CD14-positive monocyte (primary cell): ENCODE measurements around the gene SCN5A. TPM values are rescaled to one million over a fixed set of nuclear protein-coding genes. Genes with fewer than 3 reads are reported as not detected.
A peak's percentile ranks its signal among the peaks of the same experiment; 100 is the strongest.

Source experiments
- DNase-seq, 3 donors: peaks; one replicate each; pipeline ENCODE4 v3.0.0-alpha.2; 2011 to 2022
- H2AFZ ChIP-seq: 2 replicates; pipeline ENCODE4 v1.6.0; 2012; ENCODE audit warnings: mild to moderate bottlenecking, low read depth, low read length, inconsistent platforms; ENCODE audit not compliant: insufficient read depth, poor library complexity, severe bottlenecking
- H3K27ac ChIP-seq, 2 donors: 1 replicate in 1 of 2; 2 replicates in 1 of 2; pipeline ENCODE4 v1.5.1; 2012 to 2013; ENCODE audit warnings: low read length in 2 of 2, control low read depth in 1 of 2, inconsistent platforms in 1 of 2, low read depth in 1 of 2, mild to moderate bottlenecking in 1 of 2
- H3K27me3 ChIP-seq, 2 donors: one replicate each; pipeline versions ENCODE4 v1.6.0 to v1.6.1; 2011 to 2013; ENCODE audit warnings: low read length in 2 of 2; ENCODE audit not compliant: control insufficient read depth in 2 of 2, insufficient read depth in 2 of 2
- H3K36me3 ChIP-seq, 2 donors: replicated peaks in 1 of 2; 1 replicate in 1 of 2; 2 replicates in 1 of 2; pipeline versions ENCODE4 v1.5.1 to v1.6.1; 2012 to 2013; ENCODE audit warnings: low read length in 2 of 2, control low read depth in 1 of 2, inconsistent platforms in 1 of 2, mild to moderate bottlenecking in 1 of 2; ENCODE audit not compliant: insufficient read depth in 2 of 2, control insufficient read depth in 1 of 2
- H3K4me1 ChIP-seq, 2 donors: 1 replicate in 1 of 2; 2 replicates in 1 of 2; pipeline versions ENCODE4 v1.5.1 to v1.6.1; 2012 to 2013; ENCODE audit warnings: low read length in 2 of 2, control low read depth in 1 of 2, inconsistent platforms in 1 of 2, mild to moderate bottlenecking in 1 of 2, moderate library complexity in 1 of 2; ENCODE audit not compliant: insufficient read depth in 2 of 2, control insufficient read depth in 1 of 2
- H3K4me2 ChIP-seq: replicated peaks from 2 replicates; pipeline ENCODE3; 2012; ENCODE audit warnings: low read length, moderate library complexity, mild to moderate bottlenecking; ENCODE audit not compliant: poor library complexity, severe bottlenecking; ENCODE audit errors: extremely low read depth
- H3K4me3 ChIP-seq, 3 experiments: fragments of 200-600 bp in 1 of 3; sonication (generic) in 1 of 3; replicated peaks in 1 of 3; 1 replicate in 2 of 3; 2 replicates in 1 of 3; pipeline ENCODE4 v1.5.1; 2011 to 2013; ENCODE audit warnings: low read length in 3 of 3, mild to moderate bottlenecking in 3 of 3, control low read depth in 2 of 3, low read depth in 2 of 3, inconsistent platforms in 1 of 3, moderate library complexity in 1 of 3
- H3K79me2 ChIP-seq: 2 replicates; pipeline ENCODE4 v1.6.0; 2012; ENCODE audit warnings: mild to moderate bottlenecking, control low read depth, inconsistent platforms, low read length, moderate library complexity; ENCODE audit not compliant: insufficient read depth
- H3K9ac ChIP-seq: 2 replicates; pipeline ENCODE4 v1.6.0; 2017; ENCODE audit warnings: low read length, mild to moderate bottlenecking; ENCODE audit not compliant: insufficient read depth, poor library complexity, severe bottlenecking
- H3K9me3 ChIP-seq, 2 donors: replicated peaks in 1 of 2; 1 replicate in 1 of 2; 2 replicates in 1 of 2; pipeline versions ENCODE4 v1.5.1 to v1.6.1; 2012 to 2013; ENCODE audit warnings: low read length in 2 of 2, control low read depth in 1 of 2; ENCODE audit not compliant: control insufficient read depth in 1 of 2, insufficient read depth in 1 of 2
- H4K20me1 ChIP-seq: 2 replicates; pipeline ENCODE4 v1.6.0; 2012; ENCODE audit warnings: mild to moderate bottlenecking, low read length, control low read depth, moderate library complexity; ENCODE audit not compliant: insufficient read depth
- H3K27ac Mint-ChIP-seq, 7 donors: one replicate each; pipeline ENCODE4 v1.8.0; 2020; ENCODE audit warnings: mild to moderate bottlenecking in 7 of 7, mixed read lengths in 7 of 7, moderate library complexity in 6 of 7, inconsistent platforms in 2 of 7
- H3K27me3 Mint-ChIP-seq, 3 donors: one replicate each; pipeline ENCODE4 v1.8.0; 2021 to 2022; ENCODE audit warnings: low read depth in 3 of 3, mild to moderate bottlenecking in 3 of 3, mixed read lengths in 3 of 3, moderate library complexity in 3 of 3, inconsistent platforms in 1 of 3
- H3K36me3 Mint-ChIP-seq, 2 donors: one replicate each; pipeline ENCODE4 v1.8.0; 2020; ENCODE audit warnings: mixed read lengths in 2 of 2, inconsistent platforms in 1 of 2, mild to moderate bottlenecking in 1 of 2
- H3K4me1 Mint-ChIP-seq: one replicate; pipeline ENCODE4 v1.8.0; 2020; ENCODE audit warnings: mild to moderate bottlenecking, mixed read lengths
- H3K4me3 Mint-ChIP-seq, 2 donors: one replicate each; pipeline ENCODE4 v1.8.0; 2020; ENCODE audit warnings: mild to moderate bottlenecking in 2 of 2, mixed read lengths in 2 of 2, moderate library complexity in 1 of 2
- H3K9me3 Mint-ChIP-seq, 7 donors: one replicate each; pipeline ENCODE4 v1.8.0; 2020 to 2022; ENCODE audit warnings: mixed read lengths in 7 of 7, mild to moderate bottlenecking in 6 of 7, moderate library complexity in 6 of 7, inconsistent platforms in 2 of 7
- CTCF ChIP-seq: fragments of 200-600 bp; IDR thresholded peaks from one replicate; pipeline ENCODE4 v1.8.0; 2022; ENCODE audit warnings: antibody characterized with exemption, mild to moderate bottlenecking
- WGBS: methylation state at CpG from one replicate; pipeline ENCODE4 v1.1.5; 2013; ENCODE audit warnings: missing lambda C conversion rate; ENCODE audit not compliant: insufficient coverage; 5-methylcytosine and 5-hydroxymethylcytosine counted together
- intact Hi-C, 2 donors: fragments of 100-400 bp; cut with micrococcal nuclease; formaldehyde crosslinking; loops; one replicate each; pipeline versions ENCODE4 v1.15.0 to v1.15.1; 2023
- polyA plus RNA-seq, 3 donors: library from polyadenylated mRNA; depleted of rRNA in 1 of 3; unstranded in 2 of 3; stranded (reverse) in 1 of 3; fragments of 300-500 nt in 2 of 3; fragments of >200 nt in 1 of 3; fragmentation: Illumina TruSeq in 2 of 3; gene quantifications; 1 replicate in 2 of 3; 2 replicates in 1 of 3; pipeline ENCODE4 v1.2.3, GENCODE V29; 2012 to 2021

SCN5A gene
- polyA plus RNA-seq, 3 donors: not detected

DNA sequence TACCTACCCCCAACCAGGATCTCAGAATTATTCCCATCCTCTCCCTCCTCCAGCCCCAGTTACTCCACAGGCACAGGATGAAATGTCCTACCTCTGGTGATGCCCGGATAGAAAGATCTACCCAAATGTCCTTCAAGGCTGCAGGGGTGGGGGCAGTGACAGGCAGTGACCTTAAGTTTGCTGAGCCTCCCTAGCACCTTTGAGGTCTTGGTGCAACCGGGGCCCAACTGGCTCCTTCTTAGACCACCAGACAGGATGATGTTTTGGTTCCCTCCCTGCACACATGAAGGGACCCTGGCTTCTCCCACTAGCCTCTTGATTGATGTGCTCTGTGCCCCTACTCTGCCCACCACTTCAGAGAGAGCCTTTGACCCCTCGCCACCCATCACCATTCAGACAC is 117.0 kb downstream of the SCN5A start:
- H3K9me3 ChIP-seq: no peaks in the 10 kb centered on the region
- no peaks in the 10 kb centered on the region for H3K4me1 Mint-ChIP-seq
- intact Hi-C loops: no loop called here
- peak overlapping the region in 1 of 7 donors; percentile 46 for H3K27ac Mint-ChIP-seq
- H3K79me2 ChIP-seq: no peaks in the 10 kb centered on the region
- H3K4me1 ChIP-seq: no peaks in the 10 kb centered on the region
- peaks cover 20 to 26% of the 10 kb centered on the region in 2 donors for H3K36me3 Mint-ChIP-seq
- peaks cover 0 to 5% (median 0%) of the 10 kb centered on the region in 7 donors for H3K9me3 Mint-ChIP-seq
- no peak overlapping the region for H3K9ac ChIP-seq
- H3K4me3 Mint-ChIP-seq: no peak overlapping the region
- no peak overlapping the region for H3K27ac ChIP-seq
- no peak overlapping the region for H2AFZ ChIP-seq
- no peaks in the 10 kb centered on the region for H3K27me3 ChIP-seq
- no peak overlapping the region for H3K4me2 ChIP-seq
- H4K20me1 ChIP-seq: no peaks in the 10 kb centered on the region
- H3K4me3 ChIP-seq: no peak overlapping the region
- no peaks in the 10 kb centered on the region for H3K27me3 Mint-ChIP-seq
- DNase-seq: no peak
- WGBS: 0% methylated on average over 1 of the region's 3 CpGs
- peaks cover 2 to 26% of the 10 kb centered on the region in 2 donors for H3K36me3 ChIP-seq
- TF ChIP-seq CTCF: no peak

GRCh38 chr3:38528457-38528856 is 121.0 kb downstream of the SCN5A start:
- no peak for DNase-seq
- Histone ChIP-seq H3K27ac (no peak overlapping the region), H2AFZ (no peak overlapping the region), H3K4me3 (no peak overlapping the region), H3K4me2 (no peak overlapping the region), H3K79me2 (no peaks in the 10 kb centered on the region), H3K36me3 (peaks cover 30 to 57% of the 10 kb centered on the region in 2 donors), H3K9me3 (no peaks in the 10 kb centered on the region), H3K27me3 (no peaks in the 10 kb centered on the region), H4K20me1 (no peaks in the 10 kb centered on the region), H3K9ac (no peak overlapping the region), H3K4me1 (no peaks in the 10 kb centered on the region)
- WGBS: 100% methylated on average over 1 of the region's 1 CpG
- Mint-ChIP-seq H3K9me3 (no peaks in the 10 kb centered on the region), H3K36me3 (peaks cover 49 to 58% of the 10 kb centered on the region in 2 donors), H3K27ac (peak overlapping the region in 2 of 7 donors; percentile 6 to 53), H3K4me1 (no peaks in the 10 kb centered on the region), H3K27me3 (no peaks in the 10 kb centered on the region), H3K4me3 (no peak overlapping the region)
- intact Hi-C loops: loop anchor here in 1 of 2 donors (10.0 kb wide), 1 partner anchor 466 kb away; no protein-coding TSS in a partner anchor
- no peak for TF ChIP-seq CTCF
